ENCODE data around the gene PSMB7.

The PSMB7 gene

DNA sequence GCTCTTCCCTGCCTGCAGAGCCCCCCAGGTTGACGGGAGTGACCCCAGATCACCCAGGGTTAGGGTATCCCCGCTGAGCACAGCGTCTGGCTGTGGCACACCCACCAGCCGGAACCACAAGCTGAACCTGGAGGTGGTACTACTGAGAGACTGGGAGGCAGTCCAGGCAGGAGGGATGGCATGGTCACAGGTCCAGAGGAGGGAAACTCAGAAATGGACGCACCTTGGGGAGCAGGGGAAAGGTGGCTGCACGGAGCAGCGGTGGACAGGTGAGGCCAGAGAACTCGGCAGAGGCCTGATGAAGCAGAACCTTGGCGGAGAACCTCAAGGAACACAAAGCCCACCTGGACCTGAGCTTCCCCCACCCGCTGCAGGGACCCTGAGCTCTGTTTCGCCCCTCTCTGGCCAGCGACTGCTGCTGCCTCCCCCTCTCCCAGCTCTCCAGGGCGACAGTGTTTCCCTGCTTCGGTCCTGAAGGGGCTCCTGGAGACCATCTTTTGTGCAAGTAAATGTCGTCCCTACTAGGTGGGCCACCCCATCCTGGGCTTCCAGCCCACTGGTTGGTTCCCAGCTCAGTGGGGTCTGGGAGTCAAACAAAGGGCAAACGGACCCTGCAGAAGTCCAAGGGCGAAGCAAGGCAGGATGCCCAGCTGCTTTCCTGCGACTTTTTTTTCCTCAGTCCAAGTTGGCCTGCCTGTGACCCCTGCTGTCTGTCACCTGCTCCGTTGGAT lies 35.9 kb upstream of the PSMB7 start:
- Histone ChIP-seq H3K4me1 (ENCODE audit: control insufficient read depth in 1 of 2, insufficient read depth in 2 of 2, low read length in 2 of 2) (peaks cover 0 to 4% of the 10 kb centered on the region in 2 experiments), H3K79me2 (ENCODE audit: control insufficient read depth, insufficient read depth, low read length, poor library complexity) (no peaks in the 10 kb centered on the region), H3K9ac (ENCODE audit: low read length) (no peak overlapping the region), H2BK12ac (ENCODE audit: low read length) (no peak overlapping the region), H4K91ac (ENCODE audit: low read depth, low read length) (no peak overlapping the region), H3K4me3 (ENCODE audit: low read depth, low read length) (no peak overlapping the region), H3K4me2 (ENCODE audit: low read length) (peak overlapping the region; percentile 53), H2AFZ (ENCODE audit: insufficient read depth, low read length, poor library complexity) (no peak overlapping the region), H3K4ac (ENCODE audit: low read depth, low read length) (no peak overlapping the region), H2BK120ac (ENCODE audit: insufficient read depth, low read length, poor library complexity) (no peak overlapping the region), H3K27me3 (ENCODE audit: insufficient read depth, low read length) (peaks cover 16% of the 10 kb centered on the region), H3K23ac (ENCODE audit: low read length) (peak overlapping the region; percentile 66), H3K18ac (ENCODE audit: low read length) (no peak overlapping the region), H3K79me1 (ENCODE audit: low read length) (no peaks in the 10 kb centered on the region), H4K12ac (ENCODE audit: low read depth, low read length) (no peak overlapping the region), H3K36me3 (ENCODE audit: control insufficient read depth in 1 of 2, insufficient read depth in 2 of 2, low read length in 2 of 2) (no peaks in the 10 kb centered on the region), H3K27ac (ENCODE audit: low read depth, low read length) (no peak overlapping the region), H4K8ac (ENCODE audit: low read depth, low read length) (no peak overlapping the region), H3K9me3 (ENCODE audit: insufficient read depth, low read depth, low read length) (peaks cover 7% of the 10 kb centered on the region), H3K14ac (ENCODE audit: low read length) (no peak overlapping the region), H2AK5ac (ENCODE audit: low read length) (no peak overlapping the region), H2BK5ac (ENCODE audit: low read depth, low read length, poor library complexity) (no peak overlapping the region)
- no CpG with 5 or more reads among the region's 19 CpGs for WGBS (ENCODE audit: extremely low coverage, insufficient coverage, insufficient read length)
- DNase-seq, result no peak

DNA sequence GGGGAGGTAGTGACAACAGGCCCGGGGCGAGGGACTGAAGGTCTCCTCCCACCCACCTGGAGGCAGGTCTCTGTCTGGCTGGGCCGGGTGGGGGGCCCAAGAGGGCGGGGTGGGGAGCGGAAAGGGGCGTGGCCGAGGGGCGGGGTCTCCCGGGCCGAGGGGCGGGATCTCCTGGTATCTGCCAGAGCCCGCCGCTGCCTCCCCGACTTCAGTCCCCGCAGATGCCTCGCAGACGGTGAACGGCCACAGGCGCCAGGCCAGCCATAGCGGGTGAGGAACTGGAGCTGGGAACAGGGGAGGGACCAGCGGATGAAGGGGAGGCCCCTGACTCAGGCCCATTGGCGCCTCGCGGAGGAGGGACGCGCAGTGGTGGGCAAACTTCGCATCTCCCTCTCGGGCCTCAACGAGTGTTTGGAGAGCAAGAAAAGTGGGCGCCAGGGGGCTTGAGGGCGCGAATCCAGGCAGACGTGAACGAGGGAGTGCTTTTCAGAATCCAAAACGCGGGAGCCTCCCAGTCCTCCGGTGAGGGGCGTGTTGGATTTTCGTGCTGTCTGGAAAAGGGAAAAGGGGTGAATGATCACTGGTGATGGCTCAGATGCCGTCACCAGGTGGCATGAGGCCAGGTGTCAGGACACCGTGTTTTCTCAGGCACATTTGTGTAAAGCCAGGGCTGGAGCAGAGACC lies 35.1 kb upstream of the PSMB7 start, which contains the start of gene ADGRD2:
Gene ADGRD2 (plus strand): TSS at position 211 of the 684 bp plus-strand sequence. CDS start 1,216 bp downstream, outside the sequence.
- H3K79me1 ChIP-seq (ENCODE audit: low read length), result no peaks in the 10 kb centered on the region
- no peak within 1 kb of the TSS for H3K23ac ChIP-seq (ENCODE audit: low read length)
- H3K9ac ChIP-seq (ENCODE audit: low read length), result no peak within 1 kb of the TSS
- no peak within 1 kb of the TSS for H2BK12ac ChIP-seq (ENCODE audit: low read length)
- DNase-seq, result no peak
- peak within 1 kb of the TSS; percentile 53 for H3K4me2 ChIP-seq (ENCODE audit: low read length)
- H3K27ac ChIP-seq (ENCODE audit: low read depth, low read length), result no peak within 1 kb of the TSS
- peaks cover 7% of the 10 kb centered on the region for H3K9me3 ChIP-seq (ENCODE audit: insufficient read depth, low read depth, low read length)
- H3K4ac ChIP-seq (ENCODE audit: low read depth, low read length), result no peak within 1 kb of the TSS
- no peak within 1 kb of the TSS for H4K12ac ChIP-seq (ENCODE audit: low read depth, low read length)
- no peak within 1 kb of the TSS for H4K91ac ChIP-seq (ENCODE audit: low read depth, low read length)
- H2BK5ac ChIP-seq (ENCODE audit: low read depth, low read length, poor library complexity), result no peak within 1 kb of the TSS
- H4K8ac ChIP-seq (ENCODE audit: low read depth, low read length), result no peak within 1 kb of the TSS
- H2BK120ac ChIP-seq (ENCODE audit: insufficient read depth, low read length, poor library complexity), result no peak within 1 kb of the TSS
- H3K4me1 ChIP-seq (ENCODE audit: control insufficient read depth in 1 of 2, insufficient read depth in 2 of 2, low read length in 2 of 2), result peaks cover 0 to 4% of the 10 kb centered on the region in 2 experiments
- peaks cover 16% of the 10 kb centered on the region for H3K27me3 ChIP-seq (ENCODE audit: insufficient read depth, low read length)
- H3K14ac ChIP-seq (ENCODE audit: low read length), result no peak within 1 kb of the TSS
- H3K18ac ChIP-seq (ENCODE audit: low read length), result no peak within 1 kb of the TSS
- no peak within 1 kb of the TSS for H2AFZ ChIP-seq (ENCODE audit: insufficient read depth, low read length, poor library complexity)
- WGBS (ENCODE audit: extremely low coverage, insufficient coverage, insufficient read length), result no CpG with 5 or more reads among the region's 41 CpGs
- H3K4me3 ChIP-seq (ENCODE audit: low read depth, low read length), result peak within 1 kb of the TSS; percentile 4
- no peaks in the 10 kb centered on the region for H3K36me3 ChIP-seq (ENCODE audit: control insufficient read depth in 1 of 2, insufficient read depth in 2 of 2, low read length in 2 of 2)
- no peak within 1 kb of the TSS for H2AK5ac ChIP-seq (ENCODE audit: low read length)
- H3K79me2 ChIP-seq (ENCODE audit: control insufficient read depth, insufficient read depth, low read length, poor library complexity), result no peaks in the 10 kb centered on the region

DNA sequence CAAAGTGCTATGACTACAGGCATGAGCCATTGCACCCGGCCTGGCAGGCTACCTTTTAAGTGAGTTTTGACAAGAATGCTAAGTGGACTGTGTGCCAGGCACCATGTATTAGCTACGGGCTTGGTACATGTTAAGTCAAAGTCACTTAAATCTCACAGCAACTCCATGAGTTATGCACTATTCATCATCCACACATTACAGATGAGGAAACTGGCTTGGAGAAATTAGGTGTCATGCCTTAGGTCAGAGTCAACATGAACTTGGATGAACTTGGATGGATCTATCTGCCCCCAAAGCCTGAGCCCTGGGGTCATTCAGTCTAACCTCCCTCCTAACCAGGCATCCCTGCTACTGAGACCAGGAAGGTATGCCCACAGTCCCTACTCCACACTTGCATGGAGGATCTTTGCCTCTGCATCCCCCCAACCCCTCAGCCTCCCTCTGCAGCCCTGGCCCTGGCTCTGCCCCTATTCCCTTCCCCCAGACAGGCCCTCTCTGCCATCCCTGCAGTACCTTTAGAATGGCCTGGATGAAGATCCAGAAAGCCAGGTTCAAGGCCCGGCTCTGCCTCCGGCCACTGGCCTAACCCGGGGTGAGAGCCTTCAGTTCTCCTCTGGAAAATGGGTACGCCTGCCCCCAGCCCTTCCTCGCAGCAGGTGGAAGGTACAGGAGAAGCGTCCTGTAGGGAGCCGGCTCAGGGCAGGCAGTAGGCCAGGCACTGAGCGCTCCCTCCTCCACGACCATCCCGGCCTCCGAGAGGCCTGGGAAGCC lies 34.3 kb upstream of the PSMB7 start:
- Histone ChIP-seq H3K18ac (ENCODE audit: low read length) (no peak overlapping the region), H2BK5ac (ENCODE audit: low read depth, low read length, poor library complexity) (no peak overlapping the region), H3K4me2 (ENCODE audit: low read length) (no peak overlapping the region), H3K36me3 (ENCODE audit: control insufficient read depth in 1 of 2, insufficient read depth in 2 of 2, low read length in 2 of 2) (no peaks in the 10 kb centered on the region), H2BK120ac (ENCODE audit: insufficient read depth, low read length, poor library complexity) (no peak overlapping the region), H3K14ac (ENCODE audit: low read length) (no peak overlapping the region), H3K9ac (ENCODE audit: low read length) (no peak overlapping the region), H3K9me3 (ENCODE audit: insufficient read depth, low read depth, low read length) (peaks cover 7% of the 10 kb centered on the region), H3K27ac (ENCODE audit: low read depth, low read length) (no peak overlapping the region), H3K27me3 (ENCODE audit: insufficient read depth, low read length) (peaks cover 16% of the 10 kb centered on the region), H2BK12ac (ENCODE audit: low read length) (no peak overlapping the region), H2AK5ac (ENCODE audit: low read length) (no peak overlapping the region), H3K4me3 (ENCODE audit: low read depth, low read length) (no peak overlapping the region), H3K79me1 (ENCODE audit: low read length) (no peaks in the 10 kb centered on the region), H4K12ac (ENCODE audit: low read depth, low read length) (no peak overlapping the region), H4K91ac (ENCODE audit: low read depth, low read length) (no peak overlapping the region), H3K79me2 (ENCODE audit: control insufficient read depth, insufficient read depth, low read length, poor library complexity) (no peaks in the 10 kb centered on the region), H3K23ac (ENCODE audit: low read length) (no peak overlapping the region), H3K4ac (ENCODE audit: low read depth, low read length) (no peak overlapping the region), H4K8ac (ENCODE audit: low read depth, low read length) (no peak overlapping the region), H3K4me1 (ENCODE audit: control insufficient read depth in 1 of 2, insufficient read depth in 2 of 2, low read length in 2 of 2) (peaks cover 0 to 4% of the 10 kb centered on the region in 2 experiments), H2AFZ (ENCODE audit: insufficient read depth, low read length, poor library complexity) (no peak overlapping the region)
- WGBS (ENCODE audit: extremely low coverage, insufficient coverage, insufficient read length), result no CpG with 5 or more reads among the region's 13 CpGs
- no peak for DNase-seq

DNA sequence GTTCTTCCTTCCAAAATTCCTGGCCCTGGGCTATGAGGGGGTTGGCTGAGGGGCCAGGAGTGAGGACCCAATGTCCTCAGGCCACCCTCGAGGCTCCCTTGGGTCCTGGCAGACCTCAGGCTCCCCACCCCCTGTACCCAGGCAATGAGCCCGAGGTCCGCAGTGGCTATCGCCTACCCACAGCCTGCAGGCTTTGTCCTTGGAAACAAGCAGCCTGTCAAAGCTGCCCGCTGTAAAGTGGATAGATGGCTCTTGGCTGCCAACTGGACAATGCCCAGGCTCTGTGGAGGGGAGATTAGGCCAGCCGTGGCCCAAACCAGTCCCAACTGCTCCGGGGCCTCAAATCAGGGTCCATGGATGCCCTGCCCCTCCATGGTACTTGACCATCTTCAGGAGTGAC lies 32.8 kb upstream of the PSMB7 start:
- H3K27me3 ChIP-seq (ENCODE audit: insufficient read depth, low read length), result peaks cover 12% of the 10 kb centered on the region
- no peak for DNase-seq
- no peak overlapping the region for H3K14ac ChIP-seq (ENCODE audit: low read length)
- no peak overlapping the region for H4K12ac ChIP-seq (ENCODE audit: low read depth, low read length)
- H2BK5ac ChIP-seq (ENCODE audit: low read depth, low read length, poor library complexity), result no peak overlapping the region
- no peaks in the 10 kb centered on the region for H3K36me3 ChIP-seq (ENCODE audit: control insufficient read depth in 1 of 2, insufficient read depth in 2 of 2, low read length in 2 of 2)
- H3K4me1 ChIP-seq (ENCODE audit: control insufficient read depth in 1 of 2, insufficient read depth in 2 of 2, low read length in 2 of 2), result peaks cover 0 to 3% of the 10 kb centered on the region in 2 experiments
- H3K23ac ChIP-seq (ENCODE audit: low read length), result no peak overlapping the region
- H4K8ac ChIP-seq (ENCODE audit: low read depth, low read length), result no peak overlapping the region
- H3K79me1 ChIP-seq (ENCODE audit: low read length), result no peaks in the 10 kb centered on the region
- H4K91ac ChIP-seq (ENCODE audit: low read depth, low read length), result no peak overlapping the region
- H3K4me2 ChIP-seq (ENCODE audit: low read length), result no peak overlapping the region
- H3K27ac ChIP-seq (ENCODE audit: low read depth, low read length), result no peak overlapping the region
- H3K18ac ChIP-seq (ENCODE audit: low read length), result no peak overlapping the region
- no peaks in the 10 kb centered on the region for H3K79me2 ChIP-seq (ENCODE audit: control insufficient read depth, insufficient read depth, low read length, poor library complexity)
- H2BK12ac ChIP-seq (ENCODE audit: low read length), result no peak overlapping the region
- no peak overlapping the region for H2AFZ ChIP-seq (ENCODE audit: insufficient read depth, low read length, poor library complexity)
- H2BK120ac ChIP-seq (ENCODE audit: insufficient read depth, low read length, poor library complexity), result no peak overlapping the region
- no CpG with 5 or more reads among the region's 7 CpGs for WGBS (ENCODE audit: extremely low coverage, insufficient coverage, insufficient read length)
- no peak overlapping the region for H2AK5ac ChIP-seq (ENCODE audit: low read length)
- no peak overlapping the region for H3K4me3 ChIP-seq (ENCODE audit: low read depth, low read length)
- H3K9me3 ChIP-seq (ENCODE audit: insufficient read depth, low read depth, low read length), result peaks cover 5% of the 10 kb centered on the region
- no peak overlapping the region for H3K9ac ChIP-seq (ENCODE audit: low read length)
- no peak overlapping the region for H3K4ac ChIP-seq (ENCODE audit: low read depth, low read length)
